ENCODE results near the gene IBA57.
"Not testable (repeated sequence)": the region's sequence is repeated elsewhere in the genome, so short reads cannot be mapped to it uniquely, and the experiment has no call there.

IBA57 gene

DNA sequence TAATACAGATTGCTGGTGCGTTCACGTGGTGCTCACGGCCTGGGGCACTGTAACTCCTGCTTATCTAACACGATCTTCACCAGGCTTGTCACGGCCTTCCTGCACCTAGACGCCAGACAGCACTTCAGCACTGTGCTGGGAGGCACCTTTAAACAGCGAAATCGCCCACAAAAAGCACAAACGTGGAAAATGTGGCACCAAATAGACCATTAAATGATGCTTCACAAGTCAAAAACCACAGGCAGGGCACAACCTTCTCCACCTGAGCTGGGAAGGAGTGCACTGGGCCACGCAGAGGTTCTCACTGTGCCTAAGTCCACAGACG, 20.0 kb downstream of the IBA57 start:
- TF ChIP-seq, protein P1, sequence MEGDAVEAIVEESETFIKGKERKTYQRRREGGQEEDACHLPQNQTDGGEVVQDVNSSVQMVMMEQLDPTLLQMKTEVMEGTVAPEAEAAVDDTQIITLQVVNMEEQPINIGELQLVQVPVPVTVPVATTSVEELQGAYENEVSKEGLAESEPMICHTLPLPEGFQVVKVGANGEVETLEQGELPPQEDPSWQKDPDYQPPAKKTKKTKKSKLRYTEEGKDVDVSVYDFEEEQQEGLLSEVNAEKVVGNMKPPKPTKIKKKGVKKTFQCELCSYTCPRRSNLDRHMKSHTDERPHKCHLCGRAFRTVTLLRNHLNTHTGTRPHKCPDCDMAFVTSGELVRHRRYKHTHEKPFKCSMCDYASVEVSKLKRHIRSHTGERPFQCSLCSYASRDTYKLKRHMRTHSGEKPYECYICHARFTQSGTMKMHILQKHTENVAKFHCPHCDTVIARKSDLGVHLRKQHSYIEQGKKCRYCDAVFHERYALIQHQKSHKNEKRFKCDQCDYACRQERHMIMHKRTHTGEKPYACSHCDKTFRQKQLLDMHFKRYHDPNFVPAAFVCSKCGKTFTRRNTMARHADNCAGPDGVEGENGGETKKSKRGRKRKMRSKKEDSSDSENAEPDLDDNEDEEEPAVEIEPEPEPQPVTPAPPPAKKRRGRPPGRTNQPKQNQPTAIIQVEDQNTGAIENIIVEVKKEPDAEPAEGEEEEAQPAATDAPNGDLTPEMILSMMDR (IDR thresholded peaks at IDR 0.05; ENCODE audit: extremely low read depth, insufficient read depth, missing control alignments) = no peak
- DNase-seq (ENCODE audit: low spot score) = no peak
- in situ Hi-C loops (cut with MboI; ENCODE audit: low pct_unique_long_range_greater_than_20kb, low sequenced_read_pairs, unreplicated experiment) = no loop called here

DNA sequence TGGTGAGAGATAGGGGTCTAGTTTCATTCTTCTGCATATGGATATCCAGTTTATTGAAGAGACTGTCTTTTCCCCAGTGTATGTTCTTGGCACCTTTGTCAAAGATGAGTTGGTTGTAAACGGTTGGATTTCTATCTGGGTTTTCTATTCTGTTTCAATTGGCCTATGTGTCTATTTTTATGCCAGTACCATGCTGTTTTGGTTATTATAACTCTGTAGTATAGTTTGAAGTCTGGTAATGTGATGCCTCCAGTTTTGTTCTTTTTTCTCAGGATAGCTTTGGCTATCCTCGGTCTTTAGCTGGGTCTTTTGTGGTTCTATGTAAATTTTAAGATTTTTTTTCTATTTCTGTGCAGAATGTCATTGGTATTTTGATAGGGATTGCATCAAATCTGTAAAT, 22.6 kb downstream of the IBA57 start:
- in situ Hi-C loops (cut with MboI; ENCODE audit: low pct_unique_long_range_greater_than_20kb, low sequenced_read_pairs, unreplicated experiment); DNase-seq (ENCODE audit: low spot score): not testable (repeated sequence)

DNA sequence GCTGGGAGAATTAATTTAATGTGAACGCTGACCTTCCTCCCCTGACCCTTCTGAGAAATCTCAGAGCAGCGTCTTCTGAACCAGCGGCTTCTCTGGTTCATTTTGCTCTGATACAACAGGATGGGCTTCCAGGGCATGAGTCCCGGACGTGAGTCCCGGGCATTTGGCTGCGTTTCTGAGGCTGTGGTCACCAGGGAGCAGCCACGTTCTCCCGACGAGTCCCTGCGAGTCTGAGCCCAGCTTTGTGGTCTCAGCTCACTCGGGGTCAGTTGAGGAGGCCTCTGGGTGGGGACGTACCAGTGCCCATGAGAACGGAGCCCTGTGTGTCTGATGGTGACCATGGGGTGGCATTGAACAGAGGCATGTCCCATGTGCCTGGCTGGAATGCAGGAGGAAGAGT, 24.6 kb downstream of the IBA57 start:
- no peak for DNase-seq (ENCODE audit: low spot score)
- in situ Hi-C loops (cut with MboI; ENCODE audit: low pct_unique_long_range_greater_than_20kb, low sequenced_read_pairs, unreplicated experiment) = no loop called here
- TF ChIP-seq, protein P1 (IDR thresholded peaks at IDR 0.05; ENCODE audit: extremely low read depth, insufficient read depth, missing control alignments) = no peak

DNA sequence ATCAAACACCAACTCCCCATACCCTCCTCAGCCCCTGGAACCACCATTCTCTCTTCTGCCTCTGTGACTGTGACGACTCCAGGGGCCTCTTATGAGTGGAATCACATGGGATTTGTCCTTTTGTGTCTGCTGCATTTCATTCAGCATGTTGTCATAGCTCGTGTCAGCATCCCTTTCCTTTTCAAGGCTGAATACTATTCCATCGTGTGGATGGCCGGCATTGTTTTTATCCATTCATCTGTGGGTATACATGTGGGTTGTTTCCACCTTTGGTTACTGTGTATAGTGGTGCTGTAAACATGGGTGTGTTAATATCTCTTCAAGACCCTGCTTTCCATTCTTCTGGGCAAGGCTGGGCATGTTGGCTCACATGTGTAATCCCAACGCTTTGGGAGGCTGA, 25.2 kb downstream of the IBA57 start:
- in situ Hi-C loops (cut with MboI; ENCODE audit: low pct_unique_long_range_greater_than_20kb, low sequenced_read_pairs, unreplicated experiment) = no loop called here
- no peak for DNase-seq (ENCODE audit: low spot score)
- TF ChIP-seq, protein P1 (IDR thresholded peaks at IDR 0.05; ENCODE audit: extremely low read depth, insufficient read depth, missing control alignments) = no peak

DNA sequence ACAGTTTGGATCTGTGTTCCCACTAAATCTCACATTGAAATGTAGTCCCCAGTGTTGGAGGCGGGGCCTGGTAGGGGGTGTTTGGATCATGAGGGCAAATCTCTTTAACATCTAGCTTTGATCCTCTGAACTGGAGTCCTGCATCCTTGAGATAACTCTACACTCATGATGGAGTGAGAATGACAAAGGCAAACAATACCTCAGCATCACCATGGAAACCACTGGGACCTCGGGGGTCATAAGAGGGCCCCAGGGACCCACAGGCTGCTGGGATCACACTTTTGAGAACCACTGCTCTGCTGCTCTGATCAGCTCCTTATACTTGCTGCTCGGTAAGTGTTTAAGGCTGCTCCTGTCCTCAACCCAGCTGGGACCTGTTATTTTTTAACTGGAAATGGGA, 28.8 kb downstream of the IBA57 start:
- no peak for DNase-seq (ENCODE audit: low spot score)
- TF ChIP-seq, protein P1 (IDR thresholded peaks at IDR 0.05; ENCODE audit: extremely low read depth, insufficient read depth, missing control alignments) = no peak
- in situ Hi-C loops (cut with MboI; ENCODE audit: low pct_unique_long_range_greater_than_20kb, low sequenced_read_pairs, unreplicated experiment) = no loop called here

DNA sequence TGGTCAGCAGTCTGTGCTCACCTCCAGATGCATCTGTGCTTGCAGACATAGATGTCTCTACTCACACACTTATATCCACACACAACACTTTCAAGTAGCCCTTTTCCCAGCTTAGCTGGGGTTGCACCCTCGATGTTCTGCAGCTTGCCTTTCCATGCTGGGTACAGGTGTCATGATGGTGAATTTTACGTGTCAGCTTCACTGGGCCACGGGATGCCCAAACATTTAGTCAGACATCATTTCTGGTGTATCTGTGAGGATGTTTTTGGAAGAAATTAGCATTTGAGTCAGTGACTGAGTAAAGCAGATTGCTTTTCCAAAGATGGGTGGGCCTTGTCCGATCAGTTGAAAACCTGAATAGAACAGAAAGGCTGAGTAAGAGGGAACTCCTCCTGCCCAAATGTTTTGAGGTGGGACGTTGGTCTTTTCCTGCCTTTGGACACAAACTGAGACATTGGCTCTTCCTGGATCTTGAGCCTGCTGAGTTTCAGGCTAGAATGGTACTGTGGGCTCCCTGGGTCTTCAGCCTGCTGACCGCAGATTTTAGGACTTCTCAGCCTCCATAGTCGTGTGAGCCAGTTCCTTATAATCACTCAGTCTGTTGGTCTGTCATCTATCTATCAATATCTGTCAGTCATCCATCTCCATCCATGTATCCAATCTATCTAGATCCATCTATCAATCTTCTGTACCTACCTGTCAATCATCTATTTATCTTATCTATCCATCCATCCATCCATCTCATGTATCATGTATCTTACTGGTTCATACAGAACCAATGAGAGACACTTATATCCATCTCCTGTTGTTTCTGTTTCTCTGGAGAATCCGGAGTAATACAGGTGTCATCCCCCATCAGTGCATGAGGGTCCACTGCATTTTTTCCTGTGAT, 29.6 kb downstream of the IBA57 start:
- no peak for DNase-seq (ENCODE audit: low spot score)
- in situ Hi-C loops (cut with MboI; ENCODE audit: low pct_unique_long_range_greater_than_20kb, low sequenced_read_pairs, unreplicated experiment) = no loop called here
- TF ChIP-seq, protein P1 (IDR thresholded peaks at IDR 0.05; ENCODE audit: extremely low read depth, insufficient read depth, missing control alignments) = no peak

DNA sequence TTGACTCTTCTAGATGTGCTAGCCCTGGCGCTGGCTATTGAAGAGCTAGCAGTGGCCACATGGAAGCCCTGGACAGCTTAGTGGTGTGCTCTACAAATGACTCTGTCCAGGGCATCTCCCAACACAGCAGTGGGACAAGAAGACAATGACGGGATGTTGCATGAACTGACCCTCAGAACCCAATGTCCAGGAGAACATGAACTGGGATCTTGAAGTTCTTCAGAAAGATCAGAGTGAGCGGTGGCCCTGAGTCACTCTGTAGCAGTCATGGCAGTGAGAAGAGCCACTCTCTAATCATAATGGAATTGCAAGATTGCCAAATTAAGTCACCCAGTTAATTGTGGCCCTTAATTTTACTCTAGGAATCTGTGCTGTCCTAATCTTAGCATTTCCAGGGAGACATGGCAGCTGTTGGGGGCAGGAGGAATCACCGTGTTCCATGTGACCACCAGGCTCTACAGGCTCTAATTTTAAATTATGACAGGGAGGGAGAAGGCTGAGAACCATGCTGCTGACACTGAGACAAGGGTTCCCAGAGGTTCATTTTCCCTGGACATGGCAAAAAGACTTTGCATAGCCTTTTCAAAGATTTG, 32.0 kb downstream of the IBA57 start:
- in situ Hi-C loops (cut with MboI; ENCODE audit: low pct_unique_long_range_greater_than_20kb, low sequenced_read_pairs, unreplicated experiment) = no loop called here
- DNase-seq (ENCODE audit: low spot score) = no peak
- TF ChIP-seq, protein P1 (IDR thresholded peaks at IDR 0.05; ENCODE audit: extremely low read depth, insufficient read depth, missing control alignments) = no peak

Data from GM13977 (cell line).